ELF-1 (cell line): Measurements from ENCODE around the gene YRDC.
"Not testable (repeated sequence)": the region's sequence is repeated elsewhere in the genome, so short reads cannot be mapped to it uniquely, and the experiment has no call there.

Experiments used
- DNase-seq: peaks from one replicate; pipeline ENCODE4 v3.0.0-alpha.2; 2016; ENCODE audit warnings: low read depth, low spot score

Gene YRDC

DNA sequence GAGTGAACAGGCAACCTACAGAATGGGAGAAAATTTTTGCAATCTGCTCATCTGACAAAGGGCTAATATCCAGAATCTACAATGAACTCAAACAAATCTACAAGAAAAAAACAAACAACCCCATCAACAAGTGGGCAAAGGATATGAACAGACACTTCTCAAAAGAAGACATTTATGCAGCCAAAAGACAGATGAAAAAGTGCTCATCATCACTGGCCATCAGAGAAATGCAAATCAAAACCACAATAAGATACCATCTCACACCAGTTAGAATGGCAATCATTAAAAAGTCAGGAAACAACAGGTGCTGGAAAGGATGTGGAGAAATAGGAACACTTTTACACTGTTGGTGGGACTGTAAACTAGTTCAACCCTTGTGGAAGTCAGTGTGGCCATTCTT lies 36.6 kb downstream of the YRDC start:
- not testable (repeated sequence) for DNase-seq

DNA sequence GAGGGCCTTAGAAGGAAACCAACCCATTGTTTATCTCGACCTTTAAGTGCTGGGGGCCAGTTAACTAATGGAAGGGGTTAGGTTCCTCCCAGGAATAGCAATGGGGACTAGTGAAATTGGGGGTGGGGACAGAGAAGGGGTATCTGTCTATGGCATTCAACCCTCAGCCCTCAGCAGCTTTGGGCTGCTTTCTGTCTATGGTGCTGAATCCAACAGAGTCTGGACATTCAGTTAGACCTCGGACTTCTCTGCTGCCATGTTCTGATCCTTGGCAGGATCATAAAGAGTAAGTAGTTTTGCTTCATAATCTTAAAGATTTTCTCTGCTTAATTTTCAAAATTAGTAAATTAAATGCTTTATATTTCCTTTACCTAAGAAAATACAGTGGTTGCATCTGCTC lies 40.5 kb downstream of the YRDC start:
- DNase-seq: no peak

DNA sequence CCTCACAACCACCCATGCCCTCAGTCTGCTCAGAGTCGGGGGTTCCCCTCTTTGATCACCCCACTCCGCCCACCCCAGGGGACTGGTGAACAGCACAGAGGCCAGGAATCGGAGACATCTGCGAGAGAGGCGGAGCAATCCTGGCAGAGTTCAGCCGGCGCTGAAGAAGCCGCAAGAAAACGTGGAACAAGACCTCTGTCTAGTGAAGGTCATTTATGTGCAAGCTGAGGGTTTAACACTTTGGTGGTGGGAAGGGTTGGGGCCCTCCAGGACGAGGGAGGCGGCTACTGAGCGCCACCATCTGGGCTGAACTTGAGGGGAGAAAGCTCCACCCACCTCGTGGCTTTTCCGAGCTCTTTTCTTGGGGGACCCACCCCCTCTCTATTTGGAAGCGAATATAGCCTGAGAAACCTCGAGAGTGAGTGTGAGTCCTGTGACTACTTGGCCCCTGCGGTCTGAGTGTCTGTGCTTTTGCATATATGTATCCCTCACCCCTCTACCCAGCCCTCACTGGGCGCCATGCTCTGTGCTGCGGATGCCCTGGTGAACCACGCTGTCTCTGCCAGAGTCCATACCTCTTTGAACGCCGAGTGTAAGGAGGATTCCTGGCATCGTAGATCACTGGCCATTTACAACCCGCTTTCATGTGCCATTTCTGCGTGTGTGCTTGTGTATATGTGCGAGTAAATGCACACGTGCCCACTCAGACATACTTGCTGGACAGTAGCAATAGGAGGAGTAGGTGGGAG lies 41.9 kb downstream of the YRDC start:
- no peak for DNase-seq

DNA sequence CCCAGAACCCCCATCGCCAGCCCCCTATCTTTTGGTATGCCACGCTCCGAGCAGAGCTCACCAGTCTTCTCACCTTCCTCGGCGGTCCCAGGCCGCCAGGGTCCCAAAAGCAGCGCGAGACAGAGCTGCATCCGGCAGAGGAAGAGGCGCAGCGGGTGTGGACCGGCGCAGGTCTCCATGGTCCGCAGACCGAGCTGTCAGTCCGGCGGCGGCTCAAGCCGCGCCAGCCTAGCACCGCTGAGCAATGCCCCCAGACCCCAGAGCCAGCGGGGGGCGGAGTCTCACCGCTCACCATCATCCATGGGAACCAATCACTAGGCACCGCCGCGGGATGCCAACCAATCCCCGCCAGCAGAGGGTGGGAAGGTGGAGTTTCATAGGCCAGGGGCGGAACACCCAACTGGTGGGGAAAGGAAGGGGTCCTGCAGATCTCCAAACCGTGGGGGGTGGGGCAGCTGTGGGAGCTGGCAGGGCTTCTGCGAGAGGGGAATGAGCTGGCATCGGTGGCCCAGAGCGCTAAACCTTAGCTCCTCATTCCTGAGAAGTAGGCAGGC lies 43.0 kb downstream of the YRDC start, which contains the start of gene EPHA10:
Gene EPHA10, minus strand, starts transcription at position 233 of the 554 bp plus-strand sequence. Its CDS starts 54 bp downstream, at position 179.
- peak; percentile 41 for DNase-seq

DNA sequence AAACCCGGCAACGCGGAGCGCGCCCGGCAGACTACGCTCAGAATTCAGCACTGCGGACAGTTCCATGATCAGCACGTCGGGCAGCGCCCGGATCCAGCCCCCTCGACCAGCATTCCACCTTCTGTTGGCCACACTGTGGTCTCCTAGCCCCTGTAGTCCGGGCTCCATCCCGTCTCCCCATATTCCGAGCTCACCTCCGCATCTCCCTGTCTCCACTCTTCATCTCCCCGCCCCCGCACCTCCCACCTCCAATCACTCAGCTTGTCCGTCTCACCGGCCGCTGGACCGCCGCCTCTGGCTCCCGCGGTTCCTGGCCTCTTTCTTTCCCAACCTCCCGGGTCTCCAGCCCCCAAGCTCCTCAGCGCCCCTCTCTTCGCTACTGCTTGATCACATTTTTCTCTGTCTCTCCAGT lies 43.6 kb downstream of the YRDC start:
- DNase-seq: peak; percentile 78

DNA sequence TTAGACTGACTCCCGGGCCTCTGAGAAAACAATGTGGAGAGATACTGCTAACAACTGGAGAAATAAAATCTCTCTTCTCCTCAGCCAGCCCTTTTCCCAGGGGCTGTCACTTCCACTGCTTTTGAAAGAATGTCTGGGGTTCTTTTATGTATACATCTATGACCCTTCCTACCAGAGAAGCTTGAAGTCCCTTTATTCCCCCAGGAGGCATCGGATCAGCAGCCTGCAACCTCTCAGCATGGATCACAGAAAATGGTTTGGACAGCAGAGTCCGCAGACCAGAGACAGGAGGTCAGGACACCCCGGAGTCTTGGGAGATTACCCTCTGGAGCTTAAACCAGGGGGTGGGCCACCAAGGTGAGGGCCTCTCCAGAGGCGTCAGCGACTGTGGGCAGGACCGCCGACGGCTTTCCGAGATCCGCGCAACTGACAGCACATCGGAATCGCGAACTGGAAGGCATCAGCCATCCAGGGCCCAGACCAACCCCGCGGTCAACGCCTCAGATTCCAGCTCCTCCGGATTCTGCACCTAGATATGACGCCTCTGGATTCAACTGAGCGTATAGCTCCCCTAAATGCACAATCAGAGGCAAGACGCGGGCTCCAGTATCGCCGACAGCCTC lies 44.1 kb downstream of the YRDC start:
- DNase-seq: no peak

DNA sequence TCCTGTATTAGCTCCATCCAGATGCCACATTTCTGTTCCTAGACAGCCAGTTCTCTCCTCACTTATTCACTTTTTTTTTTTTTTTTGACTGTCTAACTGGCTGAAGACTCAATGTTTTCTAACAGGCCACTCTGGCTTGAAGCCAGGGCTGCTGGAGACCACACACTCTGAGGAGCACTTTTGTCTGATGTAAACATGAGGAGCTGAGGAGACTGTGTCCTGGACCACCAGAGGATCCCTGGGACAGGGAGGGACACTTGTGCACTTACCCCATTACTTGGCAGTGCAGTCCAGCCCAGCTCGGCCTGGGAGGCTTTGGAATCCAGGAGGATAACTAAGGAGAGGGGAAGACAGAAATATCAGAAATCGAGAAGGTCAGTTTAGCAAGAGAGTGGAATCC lies 45.5 kb downstream of the YRDC start:
- no peak for DNase-seq

DNA sequence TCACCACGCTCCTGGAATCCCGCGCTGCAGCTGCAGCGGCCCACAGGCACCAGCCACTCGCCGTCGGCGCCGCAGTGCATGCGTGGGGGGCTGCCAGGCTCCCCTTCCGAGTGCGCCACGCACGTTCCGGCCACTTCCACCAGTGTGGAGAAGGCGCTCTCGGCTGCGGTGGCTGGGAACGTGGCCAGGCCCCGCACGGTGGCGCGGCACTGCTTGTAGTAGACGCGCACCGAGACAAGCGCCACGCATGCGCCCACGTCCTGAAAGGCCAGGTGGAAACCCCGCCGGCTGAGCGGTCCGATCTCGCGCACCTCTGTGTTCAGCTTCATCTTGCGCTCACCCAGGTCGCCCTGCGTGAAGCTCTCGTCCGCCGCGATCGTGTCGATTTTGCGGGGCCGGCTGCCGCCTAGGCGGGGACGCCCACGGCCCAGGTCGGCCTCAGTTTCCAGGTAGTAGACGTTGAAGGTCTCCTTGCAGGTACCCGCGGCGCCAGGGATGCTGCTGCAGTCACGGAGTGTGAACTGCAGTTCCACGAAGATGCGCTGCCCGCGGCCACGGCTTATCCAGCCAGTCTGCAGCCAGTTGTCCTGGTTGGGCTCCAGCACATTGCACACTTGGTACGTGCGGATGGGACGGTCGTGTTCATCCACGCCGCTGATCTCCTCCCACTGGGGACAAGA lies 46.5 kb downstream of the YRDC start:
- DNase-seq: no peak

DNA sequence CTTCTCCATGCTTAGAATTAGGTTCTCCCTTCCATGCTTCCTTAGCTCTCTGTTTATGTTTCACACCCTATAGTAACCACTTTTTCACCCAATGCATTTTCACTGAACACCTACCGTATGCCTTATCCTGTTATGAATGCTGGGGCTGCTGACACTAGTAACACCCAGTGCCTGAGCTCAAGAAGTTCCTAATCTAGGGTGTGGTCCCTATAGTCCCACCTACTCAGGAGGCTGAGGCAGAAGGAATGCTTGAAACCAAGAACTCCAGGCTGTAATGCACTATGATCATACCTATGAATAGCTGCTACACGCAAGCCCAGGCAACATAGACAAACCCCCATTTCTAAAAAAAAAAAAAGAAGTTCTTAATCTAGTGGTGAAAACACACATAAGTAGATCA lies 48.6 kb downstream of the YRDC start:
- DNase-seq: no peak

DNA sequence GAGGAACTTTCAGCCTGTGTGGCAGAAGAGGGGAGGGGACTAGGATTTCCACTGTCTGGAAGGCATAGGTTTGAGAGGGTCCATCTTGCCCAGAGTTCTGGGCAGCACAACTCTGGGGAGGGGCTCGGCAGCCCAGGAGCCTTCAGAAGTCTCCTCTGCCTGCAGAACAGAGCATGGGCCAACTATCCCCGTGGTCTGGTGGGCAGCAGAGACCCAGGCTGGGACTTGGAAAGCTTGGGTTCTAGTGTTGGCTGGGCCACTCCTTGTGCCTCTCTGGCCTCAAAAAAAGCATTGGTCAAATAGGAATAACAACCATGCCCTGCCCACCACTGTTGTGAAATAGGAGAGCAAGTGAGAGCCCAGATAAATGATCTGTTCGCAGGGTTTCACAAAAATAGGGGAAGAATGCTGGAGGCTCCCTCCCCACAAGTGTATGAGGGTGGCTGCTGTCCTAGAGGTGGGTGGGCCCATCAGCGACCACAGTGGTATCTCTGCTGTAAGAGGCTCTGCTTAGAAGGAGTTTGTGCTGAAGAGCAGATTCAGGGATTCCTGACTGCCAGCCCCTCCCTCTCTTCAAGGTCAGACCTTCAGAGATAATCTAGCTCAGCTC lies 52.0 kb downstream of the YRDC start:
- DNase-seq: no peak

DNA sequence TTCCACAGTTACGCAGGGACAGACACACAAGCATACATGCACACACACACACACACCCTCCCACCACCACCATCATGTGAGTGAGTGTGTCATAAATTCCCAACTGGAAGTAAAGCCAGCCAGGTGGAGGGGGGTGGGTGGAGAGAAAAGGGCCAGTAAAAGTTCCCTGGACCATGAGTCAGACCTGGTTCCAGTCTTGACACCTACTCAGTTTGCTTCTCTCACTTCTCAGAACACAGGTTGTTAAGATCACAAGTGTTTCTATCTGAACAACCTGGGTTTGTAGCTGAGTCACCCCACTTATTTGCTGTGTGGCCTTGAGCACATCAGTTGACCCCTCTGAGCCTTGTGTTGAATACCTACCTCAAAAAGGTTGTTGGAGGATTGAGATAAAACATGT lies 52.7 kb downstream of the YRDC start:
- DNase-seq: no peak

DNA sequence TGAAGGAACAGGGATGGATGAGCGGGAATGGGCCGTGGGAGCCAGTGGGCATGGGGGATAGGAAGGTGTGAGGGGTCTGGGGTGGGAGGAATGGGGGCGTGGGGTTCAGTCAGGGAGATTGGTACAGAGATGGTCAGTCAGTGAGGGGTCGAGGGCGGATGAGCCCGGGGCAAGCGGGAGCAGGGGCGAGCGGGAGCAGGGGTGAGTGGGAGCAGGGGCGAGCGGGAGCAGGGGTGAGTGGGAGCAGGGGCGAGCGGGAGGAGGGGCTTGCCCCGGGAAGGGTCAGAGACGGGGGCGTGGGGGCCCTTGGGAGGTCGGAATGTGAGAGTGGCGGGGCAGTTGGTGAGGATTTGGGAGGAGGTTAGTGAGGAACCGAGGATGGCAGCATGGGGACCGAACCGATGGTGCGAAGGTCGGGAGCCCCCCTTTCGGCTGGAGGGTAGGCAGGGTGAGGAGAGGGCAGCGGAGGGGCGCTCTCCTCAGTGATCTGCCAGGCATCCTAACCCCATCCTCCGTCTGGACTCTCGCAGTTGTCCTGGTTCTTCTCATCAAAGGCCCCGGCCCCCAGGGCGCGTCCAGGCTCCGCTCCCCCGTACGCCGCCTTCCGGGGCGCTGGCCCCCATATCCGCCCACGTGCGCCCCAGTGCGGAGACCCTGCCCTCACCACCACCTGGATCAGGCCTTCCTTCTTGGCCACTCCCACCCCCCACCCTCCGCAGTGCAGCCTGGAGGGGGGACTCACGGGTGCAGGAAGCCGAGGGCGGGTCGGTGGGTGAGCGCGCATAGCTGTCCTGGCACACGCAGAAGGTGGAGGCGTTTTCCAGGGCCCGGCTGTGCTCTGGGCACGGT lies 54.3 kb downstream of the YRDC start:
- no peak for DNase-seq
